ENCODE data around the gene SLC25A4.

Gene SLC25A4

DNA sequence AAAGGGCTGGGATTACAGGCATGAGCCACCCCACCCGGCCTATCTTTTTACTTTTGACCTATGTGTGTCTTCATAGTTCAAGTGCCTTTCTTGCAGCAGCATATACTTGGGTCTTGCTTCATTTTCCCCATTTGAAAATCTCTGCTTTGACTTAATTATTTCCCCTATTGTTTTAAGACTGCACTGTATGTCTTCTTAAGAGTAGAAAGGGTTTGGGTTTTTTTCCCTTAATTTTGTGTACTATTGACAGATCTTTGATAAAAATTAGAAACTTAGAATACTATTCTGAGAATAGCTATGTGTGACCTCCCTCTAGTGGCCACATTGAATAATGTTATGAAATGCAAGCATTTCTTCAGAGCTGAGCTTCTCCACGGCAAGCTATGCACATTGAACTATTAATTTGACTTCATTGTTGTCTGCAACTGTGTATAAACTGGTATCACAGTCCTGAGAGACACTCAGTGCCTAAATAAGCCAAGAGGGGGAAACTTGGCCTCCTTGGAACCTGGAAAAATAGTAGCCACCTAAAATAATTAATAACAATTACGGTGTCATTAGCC lies 8.7 kb upstream of the SLC25A4 start:
- TF ChIP-seq, protein P1, sequence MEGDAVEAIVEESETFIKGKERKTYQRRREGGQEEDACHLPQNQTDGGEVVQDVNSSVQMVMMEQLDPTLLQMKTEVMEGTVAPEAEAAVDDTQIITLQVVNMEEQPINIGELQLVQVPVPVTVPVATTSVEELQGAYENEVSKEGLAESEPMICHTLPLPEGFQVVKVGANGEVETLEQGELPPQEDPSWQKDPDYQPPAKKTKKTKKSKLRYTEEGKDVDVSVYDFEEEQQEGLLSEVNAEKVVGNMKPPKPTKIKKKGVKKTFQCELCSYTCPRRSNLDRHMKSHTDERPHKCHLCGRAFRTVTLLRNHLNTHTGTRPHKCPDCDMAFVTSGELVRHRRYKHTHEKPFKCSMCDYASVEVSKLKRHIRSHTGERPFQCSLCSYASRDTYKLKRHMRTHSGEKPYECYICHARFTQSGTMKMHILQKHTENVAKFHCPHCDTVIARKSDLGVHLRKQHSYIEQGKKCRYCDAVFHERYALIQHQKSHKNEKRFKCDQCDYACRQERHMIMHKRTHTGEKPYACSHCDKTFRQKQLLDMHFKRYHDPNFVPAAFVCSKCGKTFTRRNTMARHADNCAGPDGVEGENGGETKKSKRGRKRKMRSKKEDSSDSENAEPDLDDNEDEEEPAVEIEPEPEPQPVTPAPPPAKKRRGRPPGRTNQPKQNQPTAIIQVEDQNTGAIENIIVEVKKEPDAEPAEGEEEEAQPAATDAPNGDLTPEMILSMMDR (IDR thresholded peaks at IDR 0.05; ENCODE audit: low read depth, low read length, missing control alignments): peak; percentile 56
- H3K4me3 ChIP-seq (ENCODE audit: low read depth, low read length): no peak overlapping the region
- DNase-seq (ENCODE audit: low read depth): no peak

DNA sequence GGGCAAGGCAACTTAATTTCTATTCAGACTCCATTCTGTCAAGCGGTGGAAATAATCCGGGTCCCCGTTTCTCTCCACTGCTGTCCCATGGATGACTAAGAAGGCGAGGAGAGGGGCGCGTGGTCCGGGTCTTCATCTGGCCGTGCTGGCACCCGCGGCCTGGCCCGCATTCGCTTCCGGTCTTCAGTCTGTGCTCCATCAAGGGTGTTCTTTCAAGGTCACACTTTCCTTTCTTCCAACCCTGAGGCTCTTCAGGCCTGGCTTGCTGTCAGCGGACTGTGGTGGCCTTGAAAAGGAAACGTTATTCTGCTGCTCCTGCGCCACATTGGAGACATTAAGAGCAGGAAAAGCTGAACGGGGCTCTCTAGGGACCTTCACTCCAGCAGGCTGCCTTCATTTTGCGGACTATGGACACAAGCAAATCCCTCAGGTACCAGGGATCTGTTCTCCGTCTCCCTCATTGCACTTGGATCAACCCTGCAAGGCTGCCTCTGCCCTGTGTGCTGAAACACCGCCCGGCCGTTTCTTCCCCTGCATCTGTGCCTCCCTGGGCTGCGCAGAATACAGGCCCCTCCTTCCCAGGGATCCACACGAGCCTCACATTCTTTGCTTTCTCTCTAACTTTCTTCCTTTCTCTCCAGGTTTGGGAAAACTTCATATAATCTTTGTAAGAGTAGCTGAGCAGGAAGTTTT lies 5.7 kb upstream of the SLC25A4 start:
- no peak for DNase-seq (ENCODE audit: low read depth)
- TF ChIP-seq, protein P1 (IDR thresholded peaks at IDR 0.05; ENCODE audit: low read depth, low read length, missing control alignments): no peak
- no peak overlapping the region for H3K4me3 ChIP-seq (ENCODE audit: low read depth, low read length)

DNA sequence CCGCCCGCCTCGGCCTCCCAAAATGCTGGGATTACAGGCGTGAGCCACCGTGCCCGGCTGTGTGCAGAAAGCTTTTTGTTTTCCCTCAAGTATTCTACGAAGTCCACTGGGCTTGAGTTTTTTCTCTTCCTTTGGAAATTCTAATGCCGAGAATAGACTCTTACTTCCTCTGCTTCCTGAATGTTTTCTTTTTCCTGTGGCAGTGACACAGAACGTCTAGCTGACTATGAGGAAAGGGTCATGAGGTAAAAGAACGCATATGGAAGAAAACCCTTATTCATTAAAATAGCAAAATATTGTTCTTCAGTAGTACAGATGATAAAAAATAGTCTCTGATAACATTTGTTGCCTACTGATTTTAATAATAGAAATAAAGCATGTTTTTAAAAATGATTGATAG lies 4.9 kb upstream of the SLC25A4 start:
- TF ChIP-seq, protein P1 (IDR thresholded peaks at IDR 0.05; ENCODE audit: low read depth, low read length, missing control alignments): no peak
- H3K4me3 ChIP-seq (ENCODE audit: low read depth, low read length): no peak overlapping the region
- DNase-seq (ENCODE audit: low read depth): no peak

DNA sequence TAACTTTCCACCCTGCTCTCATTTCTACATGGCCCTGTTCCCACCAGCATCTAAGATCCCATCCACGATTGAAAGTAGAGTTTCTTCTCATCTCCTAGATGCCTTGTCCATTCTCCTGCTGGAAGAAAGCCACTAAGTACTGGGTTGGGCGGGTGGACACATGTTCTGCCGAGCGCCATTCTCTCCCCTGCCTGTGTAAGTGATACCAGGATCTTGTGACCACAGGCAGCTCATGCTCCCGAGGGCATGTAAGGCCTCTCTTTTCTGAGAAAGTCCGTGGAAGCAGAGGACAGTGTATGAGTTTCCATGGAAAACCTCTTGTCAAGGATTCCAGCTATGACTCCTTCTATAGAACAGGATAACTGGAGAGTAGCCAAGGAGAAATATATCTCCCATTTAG lies 3.3 kb upstream of the SLC25A4 start:
- TF ChIP-seq, protein P1 (IDR thresholded peaks at IDR 0.05; ENCODE audit: low read depth, low read length, missing control alignments): no peak
- no peak overlapping the region for H3K4me3 ChIP-seq (ENCODE audit: low read depth, low read length)
- DNase-seq (ENCODE audit: low read depth): no peak

DNA sequence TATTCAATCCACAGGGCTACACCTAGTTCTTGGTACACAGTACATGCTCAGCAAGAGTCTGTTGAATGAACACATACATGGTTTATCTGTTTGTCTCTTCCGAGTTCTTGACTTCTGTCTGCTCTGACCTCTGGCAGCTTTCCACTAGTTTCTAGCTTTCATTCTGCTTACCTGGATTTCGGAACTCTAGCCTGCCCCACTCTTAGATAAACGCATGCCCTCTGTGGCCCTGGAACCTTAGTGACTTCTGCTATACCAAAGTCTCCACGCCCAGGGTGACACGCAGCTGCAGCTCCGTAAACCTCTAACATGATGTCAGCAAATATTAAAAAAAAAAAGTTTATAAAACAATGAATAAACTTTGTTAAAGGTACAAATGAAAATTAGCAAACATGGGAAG lies 1.3 kb upstream of the SLC25A4 start:
- TF ChIP-seq, protein P1 (IDR thresholded peaks at IDR 0.05; ENCODE audit: low read depth, low read length, missing control alignments): no peak
- DNase-seq (ENCODE audit: low read depth): no peak
- no peak overlapping the region for H3K4me3 ChIP-seq (ENCODE audit: low read depth, low read length)

DNA sequence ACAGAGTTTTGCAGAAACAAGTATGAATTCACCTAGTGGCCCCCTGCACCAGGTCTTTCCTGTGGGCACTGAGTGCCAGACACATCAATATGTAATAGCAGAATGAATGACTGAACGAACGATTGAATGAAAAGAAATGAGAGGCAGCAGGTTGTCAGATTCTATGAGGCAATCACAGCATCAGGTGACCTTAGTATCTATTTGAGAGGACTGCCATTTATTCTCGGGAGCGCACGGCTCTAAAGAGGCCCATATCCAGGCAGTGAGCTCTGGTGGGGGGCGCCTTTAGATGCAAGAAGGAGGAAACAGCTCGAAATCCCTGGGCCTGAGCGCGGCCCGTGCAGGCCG lies 528 bp upstream of the SLC25A4 start:
- peak overlapping the region; percentile 87 for H3K4me3 ChIP-seq (ENCODE audit: low read depth, low read length)
- no peak for DNase-seq (ENCODE audit: low read depth)
- TF ChIP-seq, protein P1 (IDR thresholded peaks at IDR 0.05; ENCODE audit: low read depth, low read length, missing control alignments): no peak

DNA sequence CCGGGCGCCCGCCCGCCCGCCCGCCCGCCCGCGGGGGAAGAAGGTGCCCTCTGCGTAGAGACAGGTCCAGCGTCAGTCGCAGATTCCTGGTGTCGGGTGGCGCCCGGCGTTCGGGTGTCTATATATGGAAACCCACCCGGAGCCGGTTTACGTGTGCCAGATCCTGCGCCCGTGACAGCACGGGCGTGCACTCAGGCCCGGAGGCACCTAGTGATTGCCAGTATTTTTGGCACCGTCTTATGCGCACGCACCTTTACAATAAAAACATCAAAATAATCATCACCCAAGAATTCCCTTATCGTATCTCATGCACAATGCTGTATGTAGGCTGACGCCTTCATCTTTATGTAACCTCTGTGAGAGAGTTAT lies 519 bp downstream of the SLC25A4 start:
- TF ChIP-seq, protein P1 (IDR thresholded peaks at IDR 0.05; ENCODE audit: low read depth, low read length, missing control alignments): no peak
- H3K4me3 ChIP-seq (ENCODE audit: low read depth, low read length): peak overlapping the region; percentile 87
- DNase-seq (ENCODE audit: low read depth): no peak
